Heart right ventricle (tissue), 16 donors: ENCODE results near the gene GPR3. TPM values are rescaled to one million over a fixed set of nuclear protein-coding genes. Genes with fewer than 3 reads are reported as not detected.
A peak's percentile ranks its signal among the peaks of the same experiment; 100 is the strongest.

ENCODE experiments used
- ATAC-seq, 8 donors: fragments of 200-7000 bp; cut with Tn5 transposase; one replicate each; pipeline ENCODE4 v1.9.1; 2020; ENCODE audit warnings: mild to moderate bottlenecking in 8 of 8, moderate library complexity in 8 of 8, moderate number of reproducible peaks in 1 of 8
- DNase-seq, 2 donors: peaks; one replicate each; pipeline ENCODE4 v3.0.0-alpha.2; 2020
- H3K27ac ChIP-seq, 10 donors: fragments of 200-600 bp; sonication (generic) in 2 of 10; one replicate each; pipeline versions ENCODE4 v1.5.0 to v1.8.0; 2020 to 2022; ENCODE audit warnings: mild to moderate bottlenecking in 3 of 10
- H3K27me3 ChIP-seq, 7 donors: fragments of 200-600 bp; one replicate each; pipeline ENCODE4 v1.8.0; 2021 to 2022; ENCODE audit warnings: mild to moderate bottlenecking in 2 of 7
- H3K36me3 ChIP-seq, 9 donors: fragments of 200-600 bp; sonication (generic) in 1 of 9; one replicate each; pipeline versions ENCODE4 v1.5.0 to v1.8.0; 2020 to 2022; ENCODE audit warnings: mild to moderate bottlenecking in 2 of 9
- H3K4me1 ChIP-seq, 9 donors: fragments of 200-600 bp; sonication (generic) in 1 of 9; one replicate each; pipeline versions ENCODE4 v1.5.0 to v1.8.0; 2020 to 2022; ENCODE audit warnings: mild to moderate bottlenecking in 4 of 9
- H3K4me3 ChIP-seq, 10 donors: fragments of 200-600 bp; sonication (generic) in 2 of 10; one replicate each; pipeline versions ENCODE4 v1.5.0 to v1.8.0; 2020 to 2022; ENCODE audit warnings: mild to moderate bottlenecking in 7 of 10, moderate library complexity in 2 of 10
- H3K9me3 ChIP-seq, 11 donors: fragments of 200-600 bp in 10 of 11; sonication (generic) in 2 of 11; one replicate each; pipeline versions ENCODE4 v1.5.0 to v1.8.0; 2013 to 2022; ENCODE audit warnings: mild to moderate bottlenecking in 2 of 11, control low read depth in 1 of 11, moderate library complexity in 1 of 11
- CTCF ChIP-seq, 9 donors: fragments of 200-600 bp; sonication (generic) in 2 of 9; IDR thresholded peaks; one replicate each; pipeline versions ENCODE4 v1.5.0 to v1.8.0; 2021 to 2022; ENCODE audit warnings: antibody characterized with exemption in 9 of 9, mild to moderate bottlenecking in 5 of 9, moderate library complexity in 1 of 9
- WGBS, 2 donors: extraction: QIAGEN DNeasy Blood & Tissue Kit; methylation state at CpG; one replicate each; pipeline ENCODE4 v1.1.7; 2013; ENCODE audit warnings: inconsistent platforms in 1 of 2; 5-methylcytosine and 5-hydroxymethylcytosine counted together
- intact Hi-C, 10 donors: fragments of 100-400 bp; cut with DNase I; formaldehyde crosslinking; loops; one replicate each; pipeline versions ENCODE4 v1.11.1 to v1.14.2; 2022
- polyA plus RNA-seq, 2 donors: library from polyadenylated mRNA; stranded (reverse); fragments of 200-250 nt; gene quantifications; one replicate each; pipeline ENCODE4 v1.2.3, GENCODE V29; 2013
- total RNA-seq, 10 donors: library from RNA; stranded (reverse); fragmentation: NEBNext Ultra II Directional in 3 of 10; extraction: Animal tissue kit (Norgen Biotek cat#: 25700) in 3 of 10; gene quantifications; one replicate each; pipeline versions ENCODE4 v1.2.1 to v1.2.4, GENCODE V29; 2021 to 2023
- donor health status: Arrhythmogenic right ventricular cardiomyopathy.
- donor health status: ischemic (EF 13 %, LVEDD 7.1; RV severe dilation, severe dysfunction).
- donor health status: healthy with polysubstance abuse.
- donor health status: DM: no; HTN: yes; CAD: no.
- donor health status: DM: no; HTN: no; CAD: no.
- donor health status: ischemic (EF 25% LVEDD 6.9; RV normal size, moderate dysfunction).
- donor health status: ischemic (EF 25% LVEDD 5.7; RV mildly dilated, moderate dysfunction).
- donor health status: healthy.
- donor health status: DM: yes; HTN: yes; CAD: no.
- donor health status: Ischemic cardiomyopathy.
- donor health status: ischemic (EF 35%, LVEDD 5.7; RV mildly dilated, moderate dysfunction).
- donor health status: nonischemic (EF 11% LVEDD 7.7; RV severe dilation, severe dysfunction).
- donor health status: DM: yes; HTN: yes; CAD: no.
- donor health status: PGD.
- donor health status: ischemic (EF 29% LVEDD 5.4; RV normal size, mild dysfunction).
- donor health status: nonischemic (EF 23%, LVEDD 6.1; RV moderate dilation, normal function).

The GPR3 gene
- total and polyA plus RNA-seq, 12 donors: 0.27 to 3.4 (median 0.42) TPM; not detected in 1

- Histone ChIP-seq H3K36me3 (peaks cover 14 to 100% (median 71%) of the 10 kb centered on the region in 9 donors), H3K9me3 (no peaks in the 10 kb centered on the region), H3K4me1 (peaks cover 0 to 29% (median 10%) of the 10 kb centered on the region in 9 donors), H3K27ac (no peak overlapping the region), H3K4me3 (no peak overlapping the region), H3K27me3 (no peaks in the 10 kb centered on the region)
- WGBS, 2 donors: 98 to 99% methylated on average over 5 of the region's 5 CpGs
- intact Hi-C loops: loop anchor here in 8 of 10 donors (5.0 to 10.0 kb wide), 2 partner anchors 33 to 54 kb away; partner anchors contain the start of gene GPR3 (in 8 of the 8)
- no peak for ATAC-seq
- no peak for TF ChIP-seq CTCF (IDR thresholded peaks at IDR 0.05)
- DNase-seq: no peak
Measured at GRCh38 chr1:27358928-27359313, 33.5 kb upstream of the GPR3 start.

GRCh38 chr1:27359822-27360158 is 32.6 kb upstream of the GPR3 start:
- no peak overlapping the region for H3K27ac ChIP-seq
- peak overlapping the region in 6 of 10 donors; percentile 21 to 50 (median 43) for H3K4me3 ChIP-seq
- DNase-seq: no peak
- intact Hi-C loops: loop anchor here in 8 of 10 donors (5.0 to 10.0 kb wide), 3 partner anchors 32 to 55 kb away; partner anchors contain the start of gene GPR3 (in 8 of the 8)
- ATAC-seq: no peak
- 70 to 71% methylated on average over 9 of the region's 9 CpGs for WGBS, 2 donors
- peaks cover 7 to 35% (median 19%) of the 10 kb centered on the region in 9 donors for H3K4me1 ChIP-seq
- no peaks in the 10 kb centered on the region for H3K27me3 ChIP-seq
- H3K9me3 ChIP-seq: no peaks in the 10 kb centered on the region
- H3K36me3 ChIP-seq: peaks cover 14 to 100% (median 74%) of the 10 kb centered on the region in 9 donors
- no peak for TF ChIP-seq CTCF (IDR thresholded peaks at IDR 0.05)

GRCh38 chr1:27360159-27361043 is 32.0 kb upstream of the GPR3 start:
- no peak for TF ChIP-seq CTCF (IDR thresholded peaks at IDR 0.05)
- DNase-seq: no peak

GRCh38 chr1:27361044-27361402 is 31.4 kb upstream of the GPR3 start:
- peak overlapping the region in 4 of 10 donors; percentile 41 to 50 (median 46) for H3K4me3 ChIP-seq

More at GRCh38 chr1:27360159-27361043, 32.0 kb upstream of the GPR3 start:
- H3K9me3 ChIP-seq: no peaks in the 10 kb centered on the region
- ATAC-seq: peak in 2 of 8 donors; percentile 6 to 10
- intact Hi-C loops: loop anchor here in 1 of 10 donors (5.0 kb wide), 1 partner anchor 33 kb away; no protein-coding TSS in a partner anchor
- H3K36me3 ChIP-seq: peaks cover 14 to 94% (median 69%) of the 10 kb centered on the region in 9 donors
- H3K27ac ChIP-seq: no peak overlapping the region
- peak overlapping the region in 8 of 10 donors; percentile 18 to 50 (median 41) for H3K4me3 ChIP-seq
- peaks cover 12 to 41% (median 22%) of the 10 kb centered on the region in 9 donors for H3K4me1 ChIP-seq
- no peaks in the 10 kb centered on the region for H3K27me3 ChIP-seq
- 41 to 49% methylated on average over 67 to 71 of the region's 71 CpGs for WGBS, 2 donors

More at GRCh38 chr1:27361044-27361402, 31.4 kb upstream of the GPR3 start:
- Histone ChIP-seq H3K27ac (no peak overlapping the region), H3K4me1 (peaks cover 12 to 43% (median 22%) of the 10 kb centered on the region in 9 donors), H3K36me3 (peaks cover 13 to 88% (median 64%) of the 10 kb centered on the region in 9 donors), H3K9me3 (no peaks in the 10 kb centered on the region), H3K27me3 (no peaks in the 10 kb centered on the region)
- WGBS, 2 donors: 87 to 88% methylated on average over 21 of the region's 21 CpGs
- DNase-seq (no peak), ATAC-seq (no peak)
- intact Hi-C loops: loop anchor here in 1 of 10 donors (5.0 kb wide), 1 partner anchor 34 kb away; no protein-coding TSS in a partner anchor
- TF ChIP-seq CTCF (IDR thresholded peaks at IDR 0.05): no peak
